Left ventricle myocardium inferior (tissue), 1 donor: ENCODE results near the gene MEG3. TPM values are rescaled to one million over a fixed set of nuclear protein-coding genes. Genes with fewer than 3 reads are reported as not detected.

Experiments
- DNase-seq: peaks from one replicate; pipeline ENCODE4 v3.0.0-alpha.2; 2020
- H3K27ac ChIP-seq: fragments of 200-600 bp; replicated peaks from 2 replicates; pipeline ENCODE4 v1.8.0; 2021
- H3K27me3 ChIP-seq: fragments of 200-600 bp; 2 replicates; pipeline ENCODE4 v1.8.0; 2021; ENCODE audit warnings: low read depth
- H3K36me3 ChIP-seq: fragments of 200-600 bp; 2 replicates; pipeline ENCODE4 v1.8.0; 2021
- H3K4me1 ChIP-seq: fragments of 200-600 bp; 2 replicates; pipeline ENCODE4 v1.8.0; 2021
- H3K4me3 ChIP-seq: fragments of 200-600 bp; 2 replicates; pipeline ENCODE4 v1.8.0; 2021; ENCODE audit warnings: mild to moderate bottlenecking, moderate library complexity
- H3K9me3 ChIP-seq: fragments of 200-600 bp; replicated peaks from 2 replicates; pipeline ENCODE4 v1.8.0; 2021
- intact Hi-C: fragments of 100-400 bp; cut with micrococcal nuclease; formaldehyde crosslinking; loops from one replicate; pipeline ENCODE4 v1.11.0; 2022
- total RNA-seq: library from RNA; stranded (reverse); fragmentation: NEBNext Ultra II Directional; extraction: Animal tissue kit (Norgen Biotek cat#: 25700); gene quantifications from one replicate; pipeline ENCODE4 v1.2.1, GENCODE V29; 2021
- TF ChIP-seq, protein P1 (sequence below): fragments of 200-600 bp; IDR thresholded peaks from 2 replicates; pipeline ENCODE4 v1.8.0; 2021; ENCODE audit warnings: antibody characterized with exemption, mild to moderate bottlenecking, borderline replicate concordance
- donor health status: DM: no; HTN: yes; CAD: no; lungs with severe emphysema.

Gene MEG3
- total RNA-seq, 1 donor from 2014 or later = 17.5 TPM

- intact Hi-C loops = no loop called here
- H3K27ac ChIP-seq = no peak overlapping the region
- H3K4me3 ChIP-seq = no peak overlapping the region
- TF ChIP-seq, protein P1, sequence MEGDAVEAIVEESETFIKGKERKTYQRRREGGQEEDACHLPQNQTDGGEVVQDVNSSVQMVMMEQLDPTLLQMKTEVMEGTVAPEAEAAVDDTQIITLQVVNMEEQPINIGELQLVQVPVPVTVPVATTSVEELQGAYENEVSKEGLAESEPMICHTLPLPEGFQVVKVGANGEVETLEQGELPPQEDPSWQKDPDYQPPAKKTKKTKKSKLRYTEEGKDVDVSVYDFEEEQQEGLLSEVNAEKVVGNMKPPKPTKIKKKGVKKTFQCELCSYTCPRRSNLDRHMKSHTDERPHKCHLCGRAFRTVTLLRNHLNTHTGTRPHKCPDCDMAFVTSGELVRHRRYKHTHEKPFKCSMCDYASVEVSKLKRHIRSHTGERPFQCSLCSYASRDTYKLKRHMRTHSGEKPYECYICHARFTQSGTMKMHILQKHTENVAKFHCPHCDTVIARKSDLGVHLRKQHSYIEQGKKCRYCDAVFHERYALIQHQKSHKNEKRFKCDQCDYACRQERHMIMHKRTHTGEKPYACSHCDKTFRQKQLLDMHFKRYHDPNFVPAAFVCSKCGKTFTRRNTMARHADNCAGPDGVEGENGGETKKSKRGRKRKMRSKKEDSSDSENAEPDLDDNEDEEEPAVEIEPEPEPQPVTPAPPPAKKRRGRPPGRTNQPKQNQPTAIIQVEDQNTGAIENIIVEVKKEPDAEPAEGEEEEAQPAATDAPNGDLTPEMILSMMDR = no peak
- H3K9me3 ChIP-seq = no peaks in the 10 kb centered on the region
- H3K27me3 ChIP-seq = peaks cover 50% of the 10 kb centered on the region
- no peaks in the 10 kb centered on the region for H3K4me1 ChIP-seq
- H3K36me3 ChIP-seq = no peaks in the 10 kb centered on the region
- DNase-seq = no peak
These were observed 46.8 kb upstream of the MEG3 start for GRCh38 chr14:100778951-100779690.

GRCh38 chr14:100779691-100780080 lies 46.2 kb upstream of the MEG3 start:
- H3K27me3 ChIP-seq = peaks cover 52% of the 10 kb centered on the region
- H3K36me3 ChIP-seq = no peaks in the 10 kb centered on the region
- H3K27ac ChIP-seq = no peak overlapping the region
- intact Hi-C loops = no loop called here
- no peaks in the 10 kb centered on the region for H3K9me3 ChIP-seq
- H3K4me3 ChIP-seq = no peak overlapping the region
- TF ChIP-seq, protein P1 = no peak
- no peaks in the 10 kb centered on the region for H3K4me1 ChIP-seq
- no peak for DNase-seq

DNA sequence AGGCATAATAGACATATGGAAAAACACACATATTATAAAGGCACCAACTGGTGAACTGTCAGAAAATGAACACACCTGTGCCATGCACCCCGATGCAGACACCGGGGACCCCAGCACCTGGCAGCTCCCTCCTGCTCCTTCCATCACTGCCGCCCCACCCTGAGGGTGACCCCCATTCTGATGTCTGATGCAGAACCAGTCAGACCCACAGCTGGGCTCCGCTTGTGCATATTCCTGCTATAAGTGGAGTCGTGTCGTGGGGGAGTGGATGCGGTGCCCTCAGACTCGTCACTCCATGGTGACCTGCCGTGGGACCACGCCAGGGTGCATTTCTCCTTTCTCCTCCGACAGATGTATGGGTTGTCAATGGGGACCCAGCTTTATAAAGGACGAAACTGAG lies 45.7 kb upstream of the MEG3 start:
- intact Hi-C loops = no loop called here
- Histone ChIP-seq H3K4me1 (no peaks in the 10 kb centered on the region), H3K27me3 (peaks cover 57% of the 10 kb centered on the region), H3K4me3 (no peak overlapping the region), H3K27ac (no peak overlapping the region), H3K9me3 (no peaks in the 10 kb centered on the region), H3K36me3 (no peaks in the 10 kb centered on the region)
- TF ChIP-seq, protein P1 = no peak
- no peak for DNase-seq

DNA sequence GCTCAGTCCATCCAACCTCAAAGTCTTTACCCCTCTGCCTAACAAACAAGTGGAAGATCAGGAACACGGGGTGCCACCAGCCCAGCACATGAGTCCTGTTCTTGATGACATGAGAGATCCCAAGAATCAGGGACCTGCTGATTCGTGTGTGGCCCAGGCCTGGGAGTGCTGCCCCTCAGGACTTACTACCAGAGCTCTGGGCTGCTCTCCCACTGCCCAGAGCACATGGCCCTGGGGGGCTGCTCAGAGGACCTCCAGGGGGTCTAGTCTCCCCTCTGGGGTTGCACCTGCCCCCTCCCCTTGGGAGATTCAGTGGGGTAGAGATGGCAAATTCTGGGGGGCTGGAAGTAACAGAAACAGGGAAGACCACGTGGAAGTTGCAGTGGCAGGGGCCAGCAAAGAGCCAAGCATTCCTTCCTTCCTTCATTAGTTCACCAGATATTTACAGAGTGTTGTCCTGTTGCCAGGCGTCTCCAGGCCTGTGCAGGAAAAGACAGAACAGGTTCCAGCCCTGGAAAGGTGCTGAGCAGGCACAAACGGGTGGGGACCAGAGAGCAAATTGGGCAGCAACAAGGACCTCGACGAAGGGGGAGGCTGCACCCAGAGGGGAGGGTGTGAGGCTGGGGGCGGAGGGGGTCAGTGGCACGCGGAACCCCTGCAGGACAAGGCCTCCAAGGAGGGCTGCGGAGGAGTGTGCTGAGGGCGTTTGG lies 45.1 kb upstream of the MEG3 start:
- Histone ChIP-seq H3K4me3 (no peak overlapping the region), H3K36me3 (no peaks in the 10 kb centered on the region), H3K27me3 (peaks cover 57% of the 10 kb centered on the region), H3K4me1 (no peaks in the 10 kb centered on the region), H3K9me3 (no peaks in the 10 kb centered on the region), H3K27ac (no peak overlapping the region)
- TF ChIP-seq, protein P1 = no peak
- intact Hi-C loops = no loop called here
- no peak for DNase-seq

GRCh38 chr14:100781952-100782351 lies 44.0 kb upstream of the MEG3 start:
- intact Hi-C loops = no loop called here
- TF ChIP-seq, protein P1 = no peak
- Histone ChIP-seq H3K4me1 (no peaks in the 10 kb centered on the region), H3K9me3 (no peaks in the 10 kb centered on the region), H3K36me3 (no peaks in the 10 kb centered on the region), H3K4me3 (no peak overlapping the region), H3K27me3 (peaks cover 56% of the 10 kb centered on the region), H3K27ac (no peak overlapping the region)
- no peak for DNase-seq
